RWPE1 (cell line): ENCODE results near the gene STEAP3.

Source experiments
- CTCF ChIA-PET: fragments of 350-600 bp; sonication (Branson Sonifier 250); formaldehyde crosslinking; extraction: SDS; loops from one replicate; lab custom pipeline; 2021; lab: Yijun Ruan, JAX
- POLR2A ChIA-PET: fragments of 400-600 bp; formaldehyde crosslinking; extraction: SDS; loops from one replicate; lab custom pipeline; 2020; ENCODE audit warnings: antibody characterized with exemption; ENCODE audit not compliant: low non-redundant PET; lab: Yijun Ruan, JAX
- DNase-seq: peaks from one replicate; pipeline ENCODE4 v3.0.0; 2012; ENCODE audit warnings: low spot score
- H3K27ac ChIP-seq: fragments of 450-650 bp; 2 replicates; pipeline ENCODE4 v1.5.1; 2017
- TF ChIP-seq, protein P1 (sequence below): fragments of 450-650 bp; conservative IDR thresholded peaks from 2 replicates; pipeline ENCODE4 v1.5.1; 2017; ENCODE audit warnings: low read depth, mild to moderate bottlenecking

STEAP3 gene

DNA sequence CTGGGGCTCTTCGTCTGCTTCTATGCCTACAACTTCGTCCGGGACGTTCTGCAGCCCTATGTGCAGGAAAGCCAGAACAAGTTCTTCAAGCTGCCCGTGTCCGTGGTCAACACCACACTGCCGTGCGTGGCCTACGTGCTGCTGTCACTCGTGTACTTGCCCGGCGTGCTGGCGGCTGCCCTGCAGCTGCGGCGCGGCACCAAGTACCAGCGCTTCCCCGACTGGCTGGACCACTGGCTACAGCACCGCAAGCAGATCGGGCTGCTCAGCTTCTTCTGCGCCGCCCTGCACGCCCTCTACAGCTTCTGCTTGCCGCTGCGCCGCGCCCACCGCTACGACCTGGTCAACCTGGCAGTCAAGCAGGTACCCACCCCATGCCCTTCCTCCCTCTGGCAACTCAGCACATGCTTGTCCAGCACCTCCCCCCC lies 24.2 kb downstream of the STEAP3 start:
- POLR2A ChIA-PET, result no interaction called here
- CTCF ChIA-PET, result no interaction called here

DNA sequence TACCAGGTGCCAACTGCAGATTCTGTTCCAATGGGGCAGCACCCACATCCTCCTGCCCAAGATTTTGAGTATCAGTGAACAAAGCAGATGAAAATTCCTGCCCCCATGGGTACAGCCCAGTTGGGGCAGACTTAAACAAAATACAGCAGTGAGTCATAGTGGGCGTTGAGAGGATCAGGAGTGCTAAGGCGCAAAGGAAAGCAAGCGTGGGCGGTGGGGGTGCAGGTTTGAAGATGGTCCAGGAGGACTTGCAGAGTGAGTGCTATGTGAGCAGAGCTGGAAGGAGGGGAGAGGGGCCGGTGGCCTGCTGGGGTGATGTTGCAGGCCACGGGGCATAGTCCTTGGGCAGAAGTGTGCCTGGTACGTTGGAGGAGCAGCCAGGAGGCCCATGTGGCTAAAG lies 24.7 kb downstream of the STEAP3 start:
- TF ChIP-seq, protein P1, sequence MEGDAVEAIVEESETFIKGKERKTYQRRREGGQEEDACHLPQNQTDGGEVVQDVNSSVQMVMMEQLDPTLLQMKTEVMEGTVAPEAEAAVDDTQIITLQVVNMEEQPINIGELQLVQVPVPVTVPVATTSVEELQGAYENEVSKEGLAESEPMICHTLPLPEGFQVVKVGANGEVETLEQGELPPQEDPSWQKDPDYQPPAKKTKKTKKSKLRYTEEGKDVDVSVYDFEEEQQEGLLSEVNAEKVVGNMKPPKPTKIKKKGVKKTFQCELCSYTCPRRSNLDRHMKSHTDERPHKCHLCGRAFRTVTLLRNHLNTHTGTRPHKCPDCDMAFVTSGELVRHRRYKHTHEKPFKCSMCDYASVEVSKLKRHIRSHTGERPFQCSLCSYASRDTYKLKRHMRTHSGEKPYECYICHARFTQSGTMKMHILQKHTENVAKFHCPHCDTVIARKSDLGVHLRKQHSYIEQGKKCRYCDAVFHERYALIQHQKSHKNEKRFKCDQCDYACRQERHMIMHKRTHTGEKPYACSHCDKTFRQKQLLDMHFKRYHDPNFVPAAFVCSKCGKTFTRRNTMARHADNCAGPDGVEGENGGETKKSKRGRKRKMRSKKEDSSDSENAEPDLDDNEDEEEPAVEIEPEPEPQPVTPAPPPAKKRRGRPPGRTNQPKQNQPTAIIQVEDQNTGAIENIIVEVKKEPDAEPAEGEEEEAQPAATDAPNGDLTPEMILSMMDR, result no peak
- CTCF ChIA-PET, result interaction anchor here (1.3 kb wide), 1 partner anchor 24 kb away, joined by 3 read pairs; the partner anchor contains the start of gene STEAP3

More for the DNA sequence above, 24.2 kb downstream of the STEAP3 start:
- H3K27ac ChIP-seq, result peak overlapping the region; percentile 59
- DNase-seq, result no peak
- TF ChIP-seq, protein P1, result no peak

DNA sequence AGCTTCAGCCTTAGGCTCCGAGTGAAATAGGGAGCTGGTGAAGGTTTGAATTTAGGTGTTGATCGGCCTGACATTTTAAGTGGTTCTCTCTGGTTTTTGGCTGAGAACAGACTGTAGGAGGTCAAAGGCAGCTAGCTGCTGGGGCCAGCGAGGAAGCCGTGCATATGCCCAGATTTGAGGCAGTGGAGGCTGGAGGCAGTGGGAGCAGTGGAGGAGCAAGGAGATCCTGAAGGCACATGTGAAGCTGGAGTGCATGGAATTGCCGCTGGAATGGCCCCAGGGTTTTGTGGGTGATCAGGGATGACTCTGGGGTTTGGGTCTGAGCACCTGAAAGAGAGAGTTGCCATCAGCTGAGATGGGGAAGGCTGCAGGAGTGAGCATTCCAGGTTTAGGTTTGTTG lies 25.1 kb downstream of the STEAP3 start:
- DNase-seq, result no peak
- TF ChIP-seq, protein P1, result no peak
- peak overlapping the region; percentile 59 for H3K27ac ChIP-seq
- ChIA-PET POLR2A (no interaction called here), CTCF (interaction anchor here (1.3 kb wide), 1 partner anchor 25 kb away, joined by 3 read pairs; the partner anchor contains the start of gene STEAP3)

More for the DNA sequence above, 24.7 kb downstream of the STEAP3 start:
- POLR2A ChIA-PET, result no interaction called here
- peak overlapping the region; percentile 59 for H3K27ac ChIP-seq
- peak; percentile 68 for DNase-seq

DNA sequence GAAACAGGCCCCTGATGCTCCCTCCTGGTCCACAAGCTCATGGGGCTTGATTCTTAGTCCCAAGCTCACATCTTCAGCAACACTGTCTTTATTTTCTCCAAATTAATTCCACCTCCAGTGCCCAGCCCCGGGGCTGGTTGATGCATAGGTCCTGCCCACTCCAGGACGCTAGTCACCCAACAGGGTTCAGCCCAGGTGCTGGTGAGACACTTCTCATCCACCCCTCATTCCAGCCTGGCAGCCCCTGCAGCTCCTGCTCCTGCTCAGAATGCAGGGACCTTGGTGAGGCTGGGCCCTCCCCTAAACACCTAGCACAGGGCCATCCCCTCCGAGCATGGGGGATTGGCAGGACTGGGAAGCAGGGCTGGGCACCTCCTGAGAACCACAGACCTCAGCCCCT lies 25.7 kb downstream of the STEAP3 start:
- CTCF ChIA-PET, result interaction anchor here (1.3 kb wide), 1 partner anchor 25 kb away, joined by 3 read pairs; the partner anchor contains the start of gene STEAP3
- DNase-seq, result no peak
- TF ChIP-seq, protein P1, result no peak
- POLR2A ChIA-PET, result no interaction called here
- H3K27ac ChIP-seq, result peak overlapping the region; percentile 59; the same call in 1 of the 2 replicates

DNA sequence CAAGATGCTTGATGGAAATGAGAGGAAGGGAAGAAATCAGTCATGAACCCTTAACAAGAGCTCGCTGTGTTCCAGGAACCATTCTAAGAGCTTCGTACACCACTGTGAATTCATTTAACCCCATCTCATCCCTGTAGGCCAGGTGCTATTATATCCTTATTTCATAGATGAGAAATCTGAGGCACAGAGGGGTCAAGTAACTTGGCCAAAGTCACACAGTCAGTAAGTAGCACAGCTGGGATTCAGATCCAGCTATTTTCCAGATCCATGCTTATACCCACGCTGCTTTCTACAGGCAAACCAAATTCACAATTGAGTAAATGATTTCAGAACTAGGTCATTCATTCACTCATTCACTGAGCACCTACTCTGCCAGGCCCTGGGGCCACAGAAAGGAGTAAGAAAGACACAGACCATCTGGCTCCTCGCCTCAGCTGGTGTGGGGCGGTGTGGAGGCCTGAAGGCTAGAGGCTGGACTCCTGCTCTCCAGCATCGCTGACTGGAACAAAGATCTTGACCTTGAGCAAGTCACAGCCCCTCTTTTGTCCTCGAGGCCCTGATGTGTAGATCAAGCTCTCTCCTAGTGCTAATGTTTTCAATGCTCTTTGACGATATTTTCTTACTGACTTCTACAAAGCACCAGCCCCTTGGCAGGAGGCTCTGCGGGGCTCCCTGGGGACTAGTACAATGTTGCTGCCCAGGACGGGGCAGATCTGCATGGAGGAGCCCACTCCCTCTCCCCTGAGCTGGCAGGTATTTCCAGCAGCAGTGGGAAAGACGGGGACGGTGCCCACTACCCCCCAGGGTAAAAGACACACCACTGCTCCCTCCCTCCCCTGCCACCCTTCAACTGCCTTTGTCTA lies 26.5 kb downstream of the STEAP3 start:
- no peak overlapping the region for H3K27ac ChIP-seq
- TF ChIP-seq, protein P1, result no peak
- CTCF ChIA-PET, result no interaction called here
- no peak for DNase-seq
- POLR2A ChIA-PET, result no interaction called here

DNA sequence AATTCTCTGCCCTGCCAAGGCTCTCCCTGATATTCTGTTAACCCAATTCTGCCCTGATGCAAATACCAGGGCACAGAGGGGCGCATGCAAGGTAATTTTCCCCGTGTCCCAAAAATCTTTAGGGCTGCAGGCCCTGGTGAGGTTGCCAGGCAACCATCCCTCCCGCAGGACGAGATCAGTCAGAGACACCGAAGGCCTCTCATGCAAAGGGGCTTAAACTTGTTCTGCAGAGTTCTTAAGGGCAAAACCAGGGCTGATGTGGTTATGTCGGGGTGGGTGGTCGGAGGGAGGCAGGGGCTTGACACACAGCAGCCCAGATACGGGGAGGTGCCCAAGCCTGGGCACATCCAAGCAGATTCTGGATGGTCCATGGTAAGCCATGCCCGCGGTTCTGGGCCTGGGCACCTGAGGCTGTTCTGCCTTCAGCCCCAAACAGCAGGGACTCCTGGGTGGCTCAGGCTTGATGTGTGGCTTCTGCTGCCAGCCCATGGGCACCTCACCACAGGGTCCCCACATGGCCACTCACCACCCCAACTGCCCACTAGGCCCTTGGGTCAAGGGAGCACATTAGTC lies 27.2 kb downstream of the STEAP3 start:
- H3K27ac ChIP-seq, result no peak overlapping the region
- DNase-seq, result no peak
- TF ChIP-seq, protein P1, result no peak
- CTCF ChIA-PET, result no interaction called here
- POLR2A ChIA-PET, result no interaction called here
